ENCODE measurements around the gene KCNT2. TPM values are rescaled to one million over a fixed set of nuclear protein-coding genes. Genes with fewer than 3 reads are reported as not detected.

The KCNT2 gene
- total RNA-seq, 1 donor from 2014 or later: not detected

DNA sequence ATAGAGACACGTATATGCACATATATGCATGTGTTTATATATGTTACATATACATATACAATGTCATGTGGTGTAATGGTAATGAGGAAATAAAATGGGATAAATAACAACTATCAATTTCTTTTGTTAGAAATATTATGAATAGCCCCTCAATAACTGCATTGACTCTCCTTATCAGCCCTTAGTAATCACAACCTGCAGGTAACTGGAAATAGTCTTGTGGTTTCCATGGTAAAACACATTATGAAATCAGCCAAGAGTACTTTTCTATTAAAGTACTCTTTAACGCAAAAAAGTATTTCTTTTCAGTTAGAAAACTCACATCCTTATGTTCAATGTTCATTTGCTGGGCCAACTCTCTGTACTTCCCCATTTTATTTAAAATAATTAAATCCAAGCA lies 105.8 kb downstream of the KCNT2 start:
- H3K4me1 Mint-ChIP-seq: no peaks in the 10 kb centered on the region
- no peak for ATAC-seq (ENCODE audit: low read depth)
- no peaks in the 10 kb centered on the region for H3K27me3 Mint-ChIP-seq
- H3K36me3 Mint-ChIP-seq (ENCODE audit: low read depth): no peaks in the 10 kb centered on the region
- no peak for DNase-seq
- no peak for TF ChIP-seq CTCF (IDR thresholded peaks at IDR 0.05)
- POLR2A ChIA-PET: no interaction called here
- no peak overlapping the region for H3K27ac Mint-ChIP-seq
- no peak overlapping the region for H3K4me3 Mint-ChIP-seq
- peaks cover 9% of the 10 kb centered on the region for H3K9me3 Mint-ChIP-seq
- intact Hi-C loops (cut with micrococcal nuclease): no loop called here
- CTCF ChIA-PET: no interaction called here

- Mint-ChIP-seq H3K27ac (no peak overlapping the region), H3K36me3 (ENCODE audit: low read depth) (no peaks in the 10 kb centered on the region), H3K27me3 (no peaks in the 10 kb centered on the region), H3K4me1 (no peaks in the 10 kb centered on the region), H3K9me3 (peaks cover 9% of the 10 kb centered on the region), H3K4me3 (no peak overlapping the region)
- ATAC-seq (ENCODE audit: low read depth) (no peak), DNase-seq (no peak)
- ChIA-PET CTCF (no interaction called here), POLR2A (no interaction called here)
- no peak for TF ChIP-seq CTCF (IDR thresholded peaks at IDR 0.05)
- intact Hi-C loops (cut with micrococcal nuclease): no loop called here
Observed at GRCh38 chr1:196501760-196502428, 106.3 kb downstream of the KCNT2 start.

GRCh38 chr1:196497817-196498216 lies 110.4 kb downstream of the KCNT2 start:
- DNase-seq: no peak
- Mint-ChIP-seq H3K27me3 (no peaks in the 10 kb centered on the region), H3K4me3 (no peak overlapping the region), H3K4me1 (no peaks in the 10 kb centered on the region), H3K27ac (no peak overlapping the region), H3K9me3 (peaks cover 4% of the 10 kb centered on the region), H3K36me3 (ENCODE audit: low read depth) (no peaks in the 10 kb centered on the region)
- no peak for ATAC-seq (ENCODE audit: low read depth)
- TF ChIP-seq CTCF (IDR thresholded peaks at IDR 0.05): no peak
- POLR2A ChIA-PET: no interaction called here
- intact Hi-C loops (cut with micrococcal nuclease): no loop called here
- CTCF ChIA-PET: no interaction called here

DNA sequence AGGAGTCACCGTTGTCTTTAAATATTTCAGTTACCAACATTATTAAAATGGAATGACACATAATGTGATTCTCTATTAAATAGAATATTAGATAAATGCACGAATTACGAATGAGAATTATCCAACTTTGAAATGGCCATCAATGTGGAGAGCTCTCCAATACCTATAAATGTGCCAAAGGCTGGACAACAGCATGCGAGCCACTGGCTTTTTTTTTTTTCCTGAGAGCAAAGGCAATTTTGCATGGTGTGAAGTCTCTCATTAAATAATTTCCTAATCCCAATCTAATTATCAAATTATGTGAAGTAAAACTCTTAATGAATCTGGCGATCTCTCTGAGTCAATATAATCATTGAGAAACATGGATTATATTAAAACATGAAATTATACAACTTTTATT lies 113.5 kb downstream of the KCNT2 start:
- Mint-ChIP-seq H3K27ac (no peak overlapping the region), H3K27me3 (no peaks in the 10 kb centered on the region), H3K4me3 (no peak overlapping the region), H3K4me1 (no peaks in the 10 kb centered on the region), H3K9me3 (peaks cover 4% of the 10 kb centered on the region), H3K36me3 (ENCODE audit: low read depth) (no peaks in the 10 kb centered on the region)
- ChIA-PET POLR2A (no interaction called here), CTCF (no interaction called here)
- no peak for TF ChIP-seq CTCF (IDR thresholded peaks at IDR 0.05)
- ATAC-seq (ENCODE audit: low read depth) (no peak), DNase-seq (no peak)
- intact Hi-C loops (cut with micrococcal nuclease): no loop called here

DNA sequence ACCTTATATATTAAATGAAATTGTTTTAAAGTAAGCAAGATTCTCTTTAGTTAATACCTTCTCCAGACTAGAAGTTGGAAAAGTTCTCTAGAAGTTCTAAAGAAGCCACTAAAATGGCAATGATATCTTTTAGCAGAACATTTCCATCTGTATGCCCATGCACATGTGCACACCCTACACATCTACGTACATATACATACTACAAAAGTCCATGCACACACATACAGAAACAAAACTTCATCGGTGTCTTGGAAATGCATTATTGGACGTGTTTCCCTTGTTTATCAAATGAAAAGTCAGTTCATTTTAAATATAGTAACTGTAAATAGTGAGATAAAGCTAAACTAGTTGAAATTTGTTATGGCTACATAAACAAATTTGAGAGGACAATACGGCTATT lies 114.4 kb downstream of the KCNT2 start:
- ChIA-PET POLR2A (no interaction called here), CTCF (no interaction called here)
- intact Hi-C loops (cut with micrococcal nuclease): no loop called here
- H3K36me3 Mint-ChIP-seq (ENCODE audit: low read depth): no peaks in the 10 kb centered on the region
- ATAC-seq (ENCODE audit: low read depth) (no peak), DNase-seq (no peak)
- no peaks in the 10 kb centered on the region for H3K27me3 Mint-ChIP-seq
- TF ChIP-seq CTCF (IDR thresholded peaks at IDR 0.05): no peak
- H3K27ac Mint-ChIP-seq: no peak overlapping the region
- no peaks in the 10 kb centered on the region for H3K9me3 Mint-ChIP-seq
- no peaks in the 10 kb centered on the region for H3K4me1 Mint-ChIP-seq
- H3K4me3 Mint-ChIP-seq: no peak overlapping the region

All from activated B cell treated with CpG ODN at 0.5 μM for 24 hours (primary cell).